Measurements from ENCODE around the gene CAMK1D. TPM values are rescaled to one million over a fixed set of nuclear protein-coding genes. Genes with fewer than 3 reads are reported as not detected.
A peak's percentile ranks its signal among the peaks of the same experiment; 100 is the strongest.

CAMK1D gene
- total RNA-seq, 1 donor from 2014 or later: 3.1 TPM

DNA sequence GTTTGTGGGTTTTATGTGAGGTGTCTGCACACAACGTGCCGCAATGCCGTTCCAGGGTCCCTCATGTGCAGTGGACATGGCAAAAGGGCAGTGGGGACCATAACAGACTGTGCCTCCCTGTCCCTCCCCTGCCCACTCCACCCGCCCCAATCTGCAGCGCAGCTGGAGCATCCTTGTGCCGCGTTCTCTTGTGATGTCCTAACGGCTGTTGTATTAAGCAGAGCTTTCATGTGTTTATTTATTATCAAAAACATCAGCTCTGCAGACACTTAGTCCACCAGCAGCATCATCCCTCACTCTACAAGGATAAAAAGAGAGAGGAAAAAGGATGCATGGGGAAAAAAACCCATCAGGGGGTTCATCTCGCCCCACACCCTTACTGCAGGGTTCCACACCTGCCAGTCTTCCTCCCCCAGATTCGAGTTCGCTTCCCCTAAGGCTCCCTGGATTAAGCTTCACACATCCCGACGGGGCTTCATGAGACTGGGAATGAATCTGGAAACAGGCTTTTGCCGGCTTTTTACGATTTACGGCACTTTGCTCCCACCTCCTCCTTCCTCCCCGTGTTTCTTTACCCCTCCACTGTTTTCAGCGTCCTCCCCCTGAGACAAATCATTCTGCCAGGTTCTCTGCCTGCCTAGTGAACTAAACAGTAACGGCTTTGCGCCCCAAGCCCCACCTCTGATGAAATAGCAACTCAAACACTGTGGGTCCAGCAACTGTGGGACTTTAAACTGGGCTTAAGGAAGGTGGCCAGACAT lies 301.4 kb downstream of the CAMK1D start:
- DNase-seq (ENCODE audit: low spot score): no peak

GRCh38 chr10:12655940-12656339 lies 306.6 kb downstream of the CAMK1D start:
- DNase-seq (ENCODE audit: low spot score): no peak

GRCh38 chr10:12656518-12657142 lies 307.3 kb downstream of the CAMK1D start:
- peak; percentile 5 for DNase-seq (ENCODE audit: low spot score)

DNA sequence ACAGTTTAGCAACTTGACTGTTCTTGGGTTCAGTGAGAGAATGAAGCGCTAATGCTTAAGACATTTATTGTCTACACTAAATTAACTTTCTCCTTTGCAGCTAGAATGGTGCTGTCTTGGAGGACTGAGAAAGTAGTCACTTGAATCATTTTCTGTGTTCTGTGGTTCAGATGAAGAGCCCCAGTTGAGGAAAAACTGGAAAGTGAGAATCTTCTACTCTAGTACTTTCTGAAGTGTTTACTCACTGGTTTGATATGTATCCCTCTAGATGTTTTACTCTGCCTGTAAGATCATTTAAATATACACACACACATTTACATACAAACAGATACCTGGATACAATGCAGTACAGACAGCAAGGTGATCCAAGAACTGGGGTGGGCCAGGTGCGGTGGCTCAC lies 308.1 kb downstream of the CAMK1D start:
- no peak for DNase-seq (ENCODE audit: low spot score)

DNA sequence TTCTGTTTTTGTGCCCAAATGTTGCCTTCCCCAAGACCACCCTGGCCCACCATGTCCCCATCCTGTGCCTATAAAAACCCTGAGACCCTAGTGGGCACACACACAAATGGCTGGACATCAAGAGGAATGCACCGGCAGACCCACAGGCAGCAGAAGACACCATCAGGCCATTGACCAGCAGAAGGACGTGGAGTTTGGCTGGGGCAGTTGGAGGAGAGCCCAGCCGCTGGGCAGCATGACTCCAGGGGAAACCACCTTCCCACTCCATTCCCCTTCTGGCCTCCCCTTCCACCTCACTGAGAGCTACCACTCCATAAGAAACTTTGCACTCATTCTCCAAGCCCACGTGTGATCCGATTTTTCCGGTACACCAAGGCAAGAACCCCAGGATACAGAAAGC lies 309.2 kb downstream of the CAMK1D start:
- DNase-seq (ENCODE audit: low spot score): no peak

DNA sequence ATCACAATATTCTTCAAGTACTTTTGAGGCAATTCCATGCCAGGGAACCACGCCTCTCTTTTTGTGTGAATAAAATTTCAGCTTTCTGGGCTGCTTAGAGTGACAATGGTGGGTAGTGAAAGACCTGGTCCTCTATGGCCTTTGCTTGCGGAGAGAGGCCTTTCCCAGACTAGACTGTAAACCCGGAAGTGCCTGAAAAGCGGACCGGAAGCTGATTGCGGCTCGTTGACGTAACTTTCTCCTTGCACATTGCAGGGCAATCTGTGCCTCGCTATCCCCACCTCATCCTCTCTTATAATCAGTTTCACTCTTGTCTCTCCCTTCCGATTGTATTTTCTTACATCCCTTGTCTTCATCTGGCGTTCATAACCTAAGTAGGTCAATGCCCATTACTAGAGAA lies 310.4 kb downstream of the CAMK1D start:
- no peak for DNase-seq (ENCODE audit: low spot score)

DNA sequence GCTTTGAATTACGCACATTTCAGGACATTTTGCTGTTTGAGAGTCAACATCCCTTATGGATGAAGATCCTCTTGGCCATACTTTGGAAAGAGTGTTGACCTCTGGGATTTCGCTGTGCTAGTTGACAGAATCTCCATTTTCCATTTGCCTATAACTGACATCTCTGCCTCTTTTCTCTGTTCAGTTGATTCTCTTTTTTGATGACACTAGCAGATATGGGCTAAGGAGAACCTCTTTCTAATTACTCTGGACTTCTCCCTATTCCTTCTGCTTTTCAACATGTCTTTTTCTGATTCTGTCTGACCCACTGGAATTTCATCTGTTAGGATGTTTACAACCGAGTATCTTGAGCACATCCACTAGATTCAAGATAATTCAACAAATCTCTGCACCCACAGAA lies 311.5 kb downstream of the CAMK1D start:
- no peak for DNase-seq (ENCODE audit: low spot score)

DNA sequence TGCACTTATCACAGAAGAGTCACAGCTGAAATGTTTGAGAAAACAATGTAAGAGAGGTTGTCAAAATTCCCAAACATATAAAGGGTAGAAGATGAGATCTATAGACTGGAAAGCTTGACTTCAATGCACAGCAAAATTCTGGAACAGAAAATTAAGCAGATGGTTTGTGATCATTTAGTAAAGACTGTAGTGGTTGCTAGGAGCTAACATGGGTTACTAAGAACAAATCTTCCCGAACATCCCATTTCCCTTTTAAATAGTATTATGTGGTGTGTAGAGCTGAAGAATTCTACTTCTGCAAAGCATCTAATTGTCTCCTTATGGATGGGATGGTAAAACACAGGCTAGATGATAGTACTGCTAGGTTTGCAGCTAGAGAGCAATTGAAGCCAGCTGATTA lies 312.3 kb downstream of the CAMK1D start:
- no peak for DNase-seq (ENCODE audit: low spot score)

DNA sequence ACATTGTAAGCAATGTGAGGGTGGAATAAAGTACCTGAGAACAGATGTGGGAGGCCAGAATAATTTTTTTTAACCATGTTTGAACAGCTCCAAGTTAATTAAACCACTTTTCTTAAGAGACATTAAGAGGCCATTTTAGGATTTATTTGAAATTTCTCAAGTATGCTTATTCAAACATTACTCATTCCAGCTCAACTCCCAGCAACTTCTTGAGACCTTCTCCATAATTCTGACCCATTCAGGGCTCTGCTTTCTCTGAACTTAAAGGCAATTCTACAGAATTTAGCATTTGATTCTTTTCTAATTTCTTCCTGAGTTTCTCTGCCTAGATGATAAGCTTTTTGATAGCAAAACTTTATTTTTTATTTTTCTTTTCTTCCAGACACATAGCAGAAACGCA lies 314.5 kb downstream of the CAMK1D start:
- no peak for DNase-seq (ENCODE audit: low spot score)

- DNase-seq (ENCODE audit: low spot score): no peak
Observed at GRCh38 chr10:12665501-12665900, 316.2 kb downstream of the CAMK1D start.

DNA sequence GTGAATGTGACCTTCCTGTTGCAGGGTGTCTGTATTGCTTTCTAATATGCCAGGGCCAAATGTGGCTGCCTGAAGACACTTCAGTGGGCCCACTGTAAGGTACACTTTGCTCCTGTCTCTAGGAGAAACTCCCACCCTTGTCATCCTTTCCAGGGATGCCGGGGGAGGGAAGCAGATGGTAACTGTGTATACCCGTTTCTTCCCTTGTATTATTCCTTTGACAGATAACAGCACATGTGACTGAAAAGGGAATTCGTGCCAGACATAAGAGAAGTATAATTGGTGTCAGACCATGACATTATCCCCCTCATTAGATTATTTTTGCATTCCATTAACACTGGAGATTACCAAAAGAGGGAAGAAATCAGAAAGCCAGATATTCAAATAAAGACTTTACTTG lies 317.7 kb downstream of the CAMK1D start:
- DNase-seq (ENCODE audit: low spot score): no peak

DNA sequence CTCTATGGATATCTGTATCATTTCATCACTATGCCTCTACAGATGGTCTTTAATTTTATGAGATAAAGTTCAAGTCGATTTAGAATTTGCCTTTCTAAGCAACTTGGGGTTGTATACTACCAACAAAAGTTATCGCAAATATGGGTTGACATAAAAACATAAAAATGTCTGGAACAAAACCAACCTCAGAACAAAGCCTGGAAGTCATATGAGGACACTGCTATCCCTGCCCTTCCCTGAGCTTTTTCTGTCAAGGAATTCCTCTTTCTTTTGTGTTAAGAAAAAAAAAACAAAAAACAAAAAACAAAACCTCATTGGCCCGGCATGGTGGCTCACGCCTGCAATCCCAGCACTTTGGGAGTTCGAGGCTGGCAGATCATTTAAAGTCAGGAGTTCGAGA lies 319.3 kb downstream of the CAMK1D start:
- DNase-seq (ENCODE audit: low spot score): no peak

GRCh38 chr10:12670004-12670403 lies 320.7 kb downstream of the CAMK1D start:
- DNase-seq (ENCODE audit: low spot score): no peak

GRCh38 chr10:12675186-12675585 lies 325.8 kb downstream of the CAMK1D start:
- DNase-seq (ENCODE audit: low spot score): no peak

DNA sequence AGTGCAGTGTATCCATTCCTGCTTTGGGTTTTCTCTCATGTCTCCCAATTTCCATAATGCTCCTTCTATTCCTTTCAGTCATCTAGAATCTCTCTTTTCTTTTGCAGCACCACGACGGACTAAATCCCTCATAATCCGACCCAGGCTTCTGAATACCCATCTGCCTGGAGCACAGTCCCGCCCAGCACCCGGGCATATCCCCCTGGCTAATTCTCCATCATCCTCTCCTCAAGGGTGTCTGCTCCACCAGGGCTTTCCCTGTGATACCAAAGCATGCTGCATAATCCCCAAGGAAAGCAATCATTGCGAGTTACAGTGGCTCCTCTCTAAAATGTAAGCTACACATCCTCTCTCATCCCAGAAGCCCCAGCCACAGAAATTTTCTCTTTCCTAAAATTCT lies 330.3 kb downstream of the CAMK1D start:
- peak; percentile 33 for DNase-seq (ENCODE audit: low spot score)

- no peak for DNase-seq (ENCODE audit: low spot score)
Observed at GRCh38 chr10:12681252-12681651, 331.9 kb downstream of the CAMK1D start.

- no peak for DNase-seq (ENCODE audit: low spot score)
Observed at GRCh38 chr10:12684784-12685183, 335.4 kb downstream of the CAMK1D start.

- DNase-seq (ENCODE audit: low spot score): peak; percentile 79
Observed at GRCh38 chr10:12685261-12686058, 336.1 kb downstream of the CAMK1D start.

- no peak for DNase-seq (ENCODE audit: low spot score)
Observed at GRCh38 chr10:12687996-12688395, 338.6 kb downstream of the CAMK1D start.

- no peak for DNase-seq (ENCODE audit: low spot score)
Observed at GRCh38 chr10:12689893-12690292, 340.5 kb downstream of the CAMK1D start.

GRCh38 chr10:12690525-12691126 lies 341.3 kb downstream of the CAMK1D start:
- peak; percentile 29 for DNase-seq (ENCODE audit: low spot score)

GRCh38 chr10:12691596-12691995 lies 342.2 kb downstream of the CAMK1D start:
- DNase-seq (ENCODE audit: low spot score): no peak
